ENCODE data around the gene BAZ2B.

Gene BAZ2B

DNA sequence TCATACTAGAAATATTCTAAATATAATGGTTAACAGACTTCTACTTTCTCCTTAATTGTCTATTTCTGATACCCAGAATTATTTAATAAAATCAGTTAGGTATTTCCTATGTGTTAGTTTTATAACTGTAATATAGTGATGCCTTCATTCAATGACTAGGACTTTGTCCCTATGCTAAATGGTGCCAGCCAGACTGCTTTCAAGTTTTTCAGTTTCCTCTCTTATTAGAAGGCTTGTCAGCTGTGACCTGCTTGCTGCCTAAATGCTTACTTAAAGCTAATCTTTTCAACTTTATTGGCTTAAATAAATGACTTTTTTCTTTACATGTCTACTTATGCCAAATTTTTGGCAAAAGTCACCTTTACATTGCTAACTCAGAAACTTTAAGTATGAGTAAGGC, 30.7 kb downstream of the BAZ2B start:
- peaks cover 3% of the 10 kb centered on the region; the same call in 1 of the 2 replicates for H3K9me3 ChIP-seq
- no peaks in the 10 kb centered on the region; the same call in 1 of the 2 replicates for H4K20me1 ChIP-seq
- H3K4me3 ChIP-seq: no peak overlapping the region
- no peak overlapping the region for H3K27ac ChIP-seq
- H3K36me3 ChIP-seq: 0 out of 2 replicates have a peak, but pooled peaks cover 7% of the 10 kb centered on the region
- H3K27me3 ChIP-seq: no peaks in the 10 kb centered on the region
- no peak overlapping the region for H3K4me2 ChIP-seq
- TF ChIP-seq Cebpa-rat (IDR thresholded peaks at IDR 0.05): no peak
- peaks cover 6% of the 10 kb centered on the region for H3K4me1 ChIP-seq
- no peak overlapping the region for H3K9ac ChIP-seq

DNA sequence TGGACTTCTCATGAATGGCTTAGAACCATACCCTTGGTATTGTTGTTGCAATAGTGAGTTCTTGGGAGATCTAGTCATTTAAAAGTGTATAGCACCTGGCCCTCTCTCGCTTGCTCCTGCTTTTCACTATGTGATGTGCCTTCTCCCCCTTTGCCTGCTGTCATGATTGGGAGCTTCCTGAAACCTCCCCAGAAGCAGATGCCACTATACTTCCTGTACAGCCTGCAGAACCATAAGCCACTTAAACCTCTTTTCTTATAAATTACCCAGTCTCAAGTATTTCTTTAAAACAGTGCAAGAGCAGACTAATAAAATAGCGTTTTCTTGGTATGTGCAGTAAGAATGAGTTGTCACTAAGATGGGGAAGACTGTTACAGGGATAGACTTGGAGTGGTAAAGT, 31.6 kb downstream of the BAZ2B start:
- no peak overlapping the region for H3K9ac ChIP-seq
- no peak overlapping the region for H3K27ac ChIP-seq
- no peaks in the 10 kb centered on the region; the same call in 1 of the 2 replicates for H4K20me1 ChIP-seq
- H3K4me1 ChIP-seq: peaks cover 6% of the 10 kb centered on the region
- no peak for TF ChIP-seq Cebpa-rat (IDR thresholded peaks at IDR 0.05)
- H3K9me3 ChIP-seq: peaks cover 3% of the 10 kb centered on the region; the same call in 1 of the 2 replicates
- H3K36me3 ChIP-seq: 0 out of 2 replicates have a peak, but pooled peaks cover 7% of the 10 kb centered on the region
- no peak overlapping the region for H3K4me2 ChIP-seq
- H3K4me3 ChIP-seq: no peak overlapping the region
- no peaks in the 10 kb centered on the region for H3K27me3 ChIP-seq

DNA sequence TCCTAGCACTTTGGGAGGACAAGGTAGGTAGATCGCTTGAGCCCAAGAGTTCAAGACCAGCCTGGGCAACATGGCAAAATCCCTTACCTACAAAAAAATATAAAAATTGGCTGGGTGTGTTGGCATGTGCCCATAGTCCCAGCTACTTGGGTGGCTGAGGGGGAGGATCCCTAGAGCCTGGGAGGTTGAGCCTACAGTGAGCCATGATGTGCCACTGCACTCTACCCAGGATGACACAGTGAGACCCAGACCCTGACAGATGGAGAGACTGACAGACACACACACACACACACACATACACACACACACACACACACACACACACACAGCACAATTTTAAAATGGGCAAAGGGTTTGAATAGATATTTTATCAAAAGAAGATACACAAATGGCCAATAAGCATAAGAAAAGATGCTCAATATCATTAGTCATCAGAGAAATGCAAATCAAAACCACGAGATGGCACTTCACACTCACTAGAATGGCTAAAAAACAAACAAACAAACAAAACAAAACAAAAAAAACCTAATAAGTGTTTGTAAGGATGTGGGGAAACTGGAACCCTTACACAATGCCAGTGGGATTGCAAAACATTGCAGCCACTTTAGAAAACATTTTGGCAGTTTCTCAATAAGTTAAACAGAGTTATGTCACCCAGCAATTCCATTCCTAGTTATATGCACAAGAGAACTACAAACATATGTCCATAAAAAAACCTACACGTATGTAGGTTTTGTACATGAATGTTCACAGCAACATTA, 42.3 kb downstream of the BAZ2B start:
- Histone ChIP-seq H4K20me1 (peaks cover 4% of the 10 kb centered on the region; the same call in 1 of the 2 replicates), H3K9me3 (peaks cover 19% of the 10 kb centered on the region), H3K9ac (no peak overlapping the region), H3K27me3 (no peaks in the 10 kb centered on the region), H3K36me3 (peaks cover 14% of the 10 kb centered on the region), H3K4me3 (no peak overlapping the region), H3K4me1 (no peaks in the 10 kb centered on the region), H3K4me2 (no peak overlapping the region), H3K27ac (no peak overlapping the region)
- TF ChIP-seq Cebpa-rat (IDR thresholded peaks at IDR 0.05): no peak

DNA sequence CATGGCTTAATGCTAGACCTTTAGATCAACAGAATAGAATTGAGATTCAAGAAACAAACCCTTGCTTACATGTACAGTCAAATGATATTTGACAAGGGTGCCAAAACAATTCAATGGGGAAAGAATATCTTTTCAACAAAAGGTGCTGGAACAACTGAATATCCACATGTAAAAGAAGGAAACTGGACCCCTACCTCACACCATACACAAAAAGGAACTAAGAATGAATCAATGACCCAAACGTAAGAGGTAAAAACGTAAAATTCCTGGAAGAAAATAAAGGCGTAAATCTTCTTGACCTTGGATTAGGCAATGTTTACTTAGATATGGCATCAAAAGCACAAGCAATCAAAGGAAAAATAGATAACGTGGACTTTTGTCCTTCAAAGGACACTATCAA, 43.1 kb downstream of the BAZ2B start:
- Histone ChIP-seq H3K4me1 (no peaks in the 10 kb centered on the region), H4K20me1 (peaks cover 4% of the 10 kb centered on the region; the same call in 1 of the 2 replicates), H3K9me3 (peaks cover 19% of the 10 kb centered on the region), H3K36me3 (peaks cover 14% of the 10 kb centered on the region), H3K4me2 (no peak overlapping the region), H3K4me3 (no peak overlapping the region), H3K9ac (no peak overlapping the region), H3K27ac (no peak overlapping the region), H3K27me3 (no peaks in the 10 kb centered on the region)
- TF ChIP-seq Cebpa-rat (IDR thresholded peaks at IDR 0.05): no peak

DNA sequence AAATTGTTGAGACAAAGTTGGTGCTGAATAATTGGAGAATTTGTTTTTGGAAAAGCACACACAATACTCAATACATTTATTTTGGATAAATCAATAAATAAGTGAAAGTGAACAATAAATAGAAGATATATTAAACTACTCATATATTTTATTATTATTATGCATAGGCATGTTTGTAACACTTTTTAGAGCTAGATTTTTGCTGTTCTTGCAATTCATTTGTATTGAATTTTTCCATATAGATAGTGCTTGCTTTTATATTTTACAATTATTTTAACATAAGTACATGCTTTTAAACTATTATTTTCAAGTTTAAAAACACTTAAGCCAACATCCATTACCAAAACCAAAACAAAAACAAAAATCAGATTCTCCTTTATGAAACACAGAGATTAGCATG, 43.9 kb downstream of the BAZ2B start:
- H3K9ac ChIP-seq: no peak overlapping the region
- peaks cover 14% of the 10 kb centered on the region for H3K36me3 ChIP-seq
- H4K20me1 ChIP-seq: peaks cover 4% of the 10 kb centered on the region
- peaks cover 19% of the 10 kb centered on the region for H3K9me3 ChIP-seq
- H3K27ac ChIP-seq: no peak overlapping the region
- no peaks in the 10 kb centered on the region for H3K27me3 ChIP-seq
- no peak for TF ChIP-seq Cebpa-rat (IDR thresholded peaks at IDR 0.05)
- H3K4me2 ChIP-seq: no peak overlapping the region
- H3K4me1 ChIP-seq: no peaks in the 10 kb centered on the region
- H3K4me3 ChIP-seq: no peak overlapping the region

DNA sequence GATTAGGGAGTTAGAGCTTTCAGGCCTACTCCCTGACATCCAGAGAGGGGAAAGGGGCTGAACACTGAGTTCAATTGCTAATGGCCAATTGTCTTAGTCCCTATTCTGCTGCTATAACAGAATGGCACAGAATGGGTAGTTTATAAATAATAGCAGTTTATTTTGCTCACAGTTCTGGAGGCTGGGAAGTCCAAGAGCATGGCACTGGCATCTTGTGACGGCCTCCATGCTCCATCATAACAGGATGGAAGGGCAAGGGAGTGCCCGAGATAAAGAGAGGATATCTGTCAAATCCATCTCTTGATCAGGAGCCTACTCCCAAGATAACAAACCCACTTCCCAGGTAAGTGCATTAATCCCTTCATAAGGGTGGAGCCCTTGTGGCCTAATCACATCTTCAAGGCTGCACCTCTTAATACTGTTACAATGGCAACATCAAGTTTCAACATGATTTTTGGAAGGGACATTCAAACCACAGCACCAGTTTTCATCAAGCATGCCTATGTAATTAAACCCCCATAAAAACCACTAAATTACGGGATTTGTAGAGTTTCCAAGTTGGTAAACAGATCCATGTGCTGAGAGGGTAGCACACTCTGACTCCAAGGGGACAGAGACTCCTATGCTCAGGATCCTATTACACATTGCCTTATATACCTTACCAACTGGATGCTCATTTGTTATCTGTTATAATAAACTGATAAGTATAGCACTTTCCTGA, 44.6 kb downstream of the BAZ2B start:
- no peak for TF ChIP-seq Cebpa-rat (IDR thresholded peaks at IDR 0.05)
- H4K20me1 ChIP-seq: peaks cover 4% of the 10 kb centered on the region
- H3K9me3 ChIP-seq: peaks cover 15% of the 10 kb centered on the region
- no peak overlapping the region for H3K4me3 ChIP-seq
- H3K4me2 ChIP-seq: no peak overlapping the region
- no peak overlapping the region for H3K9ac ChIP-seq
- no peaks in the 10 kb centered on the region for H3K27me3 ChIP-seq
- no peak overlapping the region for H3K27ac ChIP-seq
- H3K36me3 ChIP-seq: peaks cover 18% of the 10 kb centered on the region
- H3K4me1 ChIP-seq: no peaks in the 10 kb centered on the region

DNA sequence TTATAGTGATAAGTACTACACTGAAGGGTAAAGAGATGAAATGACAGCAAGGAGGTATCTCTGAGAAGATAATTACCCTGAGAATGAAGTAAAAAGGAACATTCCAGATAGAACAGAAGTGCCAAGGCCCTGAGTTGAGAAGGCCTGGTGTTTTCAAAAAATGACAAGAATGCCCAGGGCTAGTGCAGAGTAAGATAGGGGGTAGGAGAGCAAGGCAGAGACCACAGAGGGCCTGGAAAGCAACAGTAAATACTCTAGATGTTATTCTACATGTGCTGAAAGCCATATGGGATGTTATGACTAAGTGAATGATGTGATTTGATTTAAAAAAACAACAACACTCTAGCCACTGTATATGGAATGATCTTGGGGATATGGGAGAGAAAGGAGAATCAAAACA, 52.3 kb downstream of the BAZ2B start:
- TF ChIP-seq Cebpa-rat (IDR thresholded peaks at IDR 0.05): no peak
- H3K27ac ChIP-seq: no peak overlapping the region
- no peaks in the 10 kb centered on the region; the same call in none of the 2 replicates for H4K20me1 ChIP-seq
- H3K9ac ChIP-seq: no peak overlapping the region
- H3K9me3 ChIP-seq: no peaks in the 10 kb centered on the region
- H3K4me2 ChIP-seq: no peak overlapping the region
- no peaks in the 10 kb centered on the region for H3K4me1 ChIP-seq
- no peaks in the 10 kb centered on the region for H3K27me3 ChIP-seq
- peaks cover 21% of the 10 kb centered on the region; the same call in 1 of the 2 replicates for H3K36me3 ChIP-seq
- no peak overlapping the region for H3K4me3 ChIP-seq

DNA sequence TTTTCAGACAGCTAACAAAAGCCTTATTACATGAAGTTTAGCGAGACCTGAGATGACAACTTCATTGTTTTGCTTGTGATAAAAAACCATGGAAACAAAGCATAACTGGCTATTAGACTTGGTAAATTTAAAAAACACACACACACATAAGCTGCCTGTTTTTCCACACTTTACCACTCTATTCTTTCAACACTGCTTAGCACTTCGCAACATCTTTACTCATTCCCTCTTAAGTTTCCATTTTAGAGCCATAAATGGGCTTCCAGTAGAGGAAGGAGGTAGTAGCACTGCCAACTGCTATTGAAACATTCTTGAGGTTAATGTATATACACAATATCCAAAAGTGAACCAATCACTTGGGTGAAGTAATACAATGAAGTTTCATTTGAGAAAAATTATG, 54.1 kb downstream of the BAZ2B start:
- Histone ChIP-seq H3K4me2 (no peak overlapping the region), H3K9ac (no peak overlapping the region), H3K4me1 (no peaks in the 10 kb centered on the region), H4K20me1 (no peaks in the 10 kb centered on the region; the same call in 1 of the 2 replicates), H3K4me3 (no peak overlapping the region), H3K36me3 (peaks cover 21% of the 10 kb centered on the region; the same call in 1 of the 2 replicates), H3K9me3 (no peaks in the 10 kb centered on the region), H3K27ac (no peak overlapping the region), H3K27me3 (no peaks in the 10 kb centered on the region)
- TF ChIP-seq Cebpa-rat (IDR thresholded peaks at IDR 0.05): no peak

DNA sequence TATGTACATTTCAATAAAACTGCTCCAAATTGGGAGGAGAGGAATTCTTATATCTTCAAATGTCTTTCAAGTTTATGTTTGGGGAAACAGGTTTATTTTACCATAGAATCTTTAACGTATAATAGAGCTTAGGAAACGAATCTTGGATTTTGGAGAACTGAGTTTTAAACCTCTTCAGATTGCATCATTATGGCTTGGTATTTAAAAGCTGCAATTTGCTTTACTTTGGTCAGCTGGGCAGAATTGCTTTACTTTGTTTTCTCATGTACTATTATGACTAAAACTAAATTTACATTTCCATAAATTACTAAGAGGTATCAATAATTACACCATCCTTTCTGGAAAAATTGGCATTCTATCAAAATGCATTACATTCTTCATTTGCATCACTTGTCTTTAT, 54.6 kb downstream of the BAZ2B start:
- Histone ChIP-seq H3K27me3 (no peaks in the 10 kb centered on the region), H3K4me2 (no peak overlapping the region), H3K27ac (no peak overlapping the region), H3K9ac (no peak overlapping the region), H3K36me3 (peaks cover 17% of the 10 kb centered on the region; the same call in 1 of the 2 replicates), H4K20me1 (no peaks in the 10 kb centered on the region; the same call in 1 of the 2 replicates), H3K9me3 (no peaks in the 10 kb centered on the region), H3K4me1 (no peaks in the 10 kb centered on the region), H3K4me3 (no peak overlapping the region)
- TF ChIP-seq Cebpa-rat (IDR thresholded peaks at IDR 0.05): no peak

DNA sequence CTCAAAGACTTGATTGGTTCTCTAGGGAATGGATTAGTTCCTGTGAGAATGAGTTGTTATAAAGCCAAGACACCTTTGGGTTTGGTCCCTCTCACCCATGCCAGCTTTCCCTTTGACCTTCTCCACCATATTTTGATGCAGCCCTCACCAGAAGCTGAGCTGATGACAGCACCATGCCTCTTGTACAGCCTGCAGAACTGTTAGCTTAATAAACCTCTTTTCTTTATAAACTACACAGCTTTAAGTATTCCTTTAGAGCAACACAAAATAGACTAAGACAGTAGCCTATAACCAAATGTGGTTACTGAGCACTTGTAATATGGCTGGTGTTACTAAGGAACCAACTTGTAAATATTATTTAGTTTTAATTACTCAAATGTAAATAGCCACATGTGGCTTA, 55.1 kb downstream of the BAZ2B start:
- H3K27ac ChIP-seq: no peak overlapping the region
- peaks cover 17% of the 10 kb centered on the region; the same call in 1 of the 2 replicates for H3K36me3 ChIP-seq
- TF ChIP-seq Cebpa-rat (IDR thresholded peaks at IDR 0.05): no peak
- H4K20me1 ChIP-seq: no peaks in the 10 kb centered on the region; the same call in 1 of the 2 replicates
- H3K9me3 ChIP-seq: no peaks in the 10 kb centered on the region
- H3K4me2 ChIP-seq: no peak overlapping the region
- no peak overlapping the region for H3K9ac ChIP-seq
- no peaks in the 10 kb centered on the region for H3K4me1 ChIP-seq
- H3K4me3 ChIP-seq: no peak overlapping the region
- H3K27me3 ChIP-seq: no peaks in the 10 kb centered on the region
